Natural killer cell (primary cell): ENCODE data around the gene COG3. TPM values are rescaled to one million over a fixed set of nuclear protein-coding genes. Genes with fewer than 3 reads are reported as not detected.

ENCODE experiments used
- ATAC-seq, 3 donors: fragments of 150-1000 bp in 2 of 3; fragments of 200-7000 bp in 1 of 3; cut with Tn5 transposase; 1 replicate in 1 of 3; 2 replicates in 2 of 3; pipeline ENCODE4 v1.10.0; 2021; ENCODE audit warnings: mild to moderate bottlenecking in 2 of 3, moderate library complexity in 2 of 3
- DNase-seq, 2 donors: peaks; one replicate each; pipeline versions ENCODE4 v3.0.0 to v3.0.0-alpha.2; 2013 to 2021; ENCODE audit warnings: mixed read lengths in 1 of 2
- H3K27ac ChIP-seq: one replicate; pipeline ENCODE4 v1.5.1; 2013; ENCODE audit warnings: mild to moderate bottlenecking, low read length
- H3K27me3 ChIP-seq: one replicate; pipeline ENCODE4 v1.6.1; 2013; ENCODE audit warnings: low read length; ENCODE audit not compliant: control insufficient read depth, insufficient read depth
- H3K36me3 ChIP-seq: one replicate; pipeline ENCODE4 v1.6.1; 2013; ENCODE audit warnings: low read length; ENCODE audit not compliant: control insufficient read depth, insufficient read depth
- H3K4me1 ChIP-seq: one replicate; pipeline ENCODE4 v1.6.1; 2013; ENCODE audit warnings: low read length; ENCODE audit not compliant: control insufficient read depth, insufficient read depth
- H3K4me3 ChIP-seq: one replicate; pipeline ENCODE4 v1.5.1; 2013; ENCODE audit warnings: low read length
- H3K9me3 ChIP-seq: one replicate; pipeline ENCODE4 v1.6.1; 2013; ENCODE audit warnings: low read length; ENCODE audit not compliant: control insufficient read depth, insufficient read depth
- H3K27ac Mint-ChIP-seq, 2 donors: one replicate each; pipeline ENCODE4 v1.8.0; 2022; ENCODE audit warnings: mild to moderate bottlenecking in 2 of 2, mixed read lengths in 2 of 2, moderate library complexity in 1 of 2
- H3K27me3 Mint-ChIP-seq, 2 donors: one replicate each; pipeline ENCODE4 v1.8.0; 2022; ENCODE audit warnings: low read depth in 2 of 2, mixed read lengths in 2 of 2
- H3K36me3 Mint-ChIP-seq: one replicate; pipeline ENCODE4 v1.8.0; 2022; ENCODE audit warnings: mixed read lengths
- H3K4me1 Mint-ChIP-seq, 2 donors: one replicate each; pipeline ENCODE4 v1.8.0; 2022; ENCODE audit warnings: mixed read lengths in 2 of 2
- H3K4me3 Mint-ChIP-seq: one replicate; pipeline ENCODE4 v1.8.0; 2022; ENCODE audit warnings: mild to moderate bottlenecking, moderate library complexity, mixed read lengths
- H3K9me3 Mint-ChIP-seq, 2 donors: one replicate each; pipeline ENCODE4 v1.8.0; 2022; ENCODE audit warnings: mixed read lengths in 2 of 2
- CTCF ChIP-seq: fragments of 200-600 bp; IDR thresholded peaks from one replicate; pipeline ENCODE4 v1.8.0; 2022; ENCODE audit warnings: antibody characterized with exemption
- WGBS: methylation state at CpG from one replicate; pipeline ENCODE4 v1.1.7; 2013; ENCODE audit warnings: missing lambda C conversion rate; ENCODE audit not compliant: insufficient coverage; 5-methylcytosine and 5-hydroxymethylcytosine counted together
- intact Hi-C: fragments of 100-400 bp; cut with micrococcal nuclease; formaldehyde crosslinking; loops from one replicate; pipeline ENCODE4 v1.14.2; 2022
- total RNA-seq, 4 donors: library from RNA; stranded (reverse); fragments of 120-200 nt in 1 of 4; gene quantifications; one replicate each; pipeline versions ENCODE4 v1.2.3 to v1.2.4, GENCODE V29; 2013 to 2022

COG3 gene
- total RNA-seq, 3 donors from 2014 or later (not counting 1 experiment from before 2014, with no cell fraction given): 48.8 to 58.1 (median 55.6) TPM

DNA sequence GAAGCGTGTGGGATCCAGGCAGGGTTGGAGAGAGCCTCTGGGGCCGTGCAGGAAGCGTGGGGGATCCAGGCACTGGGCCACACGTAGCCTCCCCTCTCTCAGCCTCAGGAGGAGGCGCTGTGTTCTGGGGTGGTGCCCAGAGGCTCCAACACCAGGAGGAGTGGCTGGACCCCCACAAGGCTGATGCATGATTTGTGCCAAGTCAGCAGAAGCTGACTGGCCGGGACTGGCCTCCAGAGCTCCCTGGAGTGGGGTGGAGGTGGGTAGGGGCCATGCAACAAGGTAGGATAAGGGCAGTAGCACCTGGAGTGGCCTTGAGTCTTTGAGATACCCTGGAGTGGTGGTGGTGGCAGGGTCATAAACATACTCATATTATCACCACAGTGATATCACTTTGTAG lies 75.5 kb downstream of the COG3 start:
- intact Hi-C loops: no loop called here
- Histone ChIP-seq H3K4me3 (no peak overlapping the region), H3K27ac (no peak overlapping the region), H3K36me3 (peaks cover 13% of the 10 kb centered on the region), H3K27me3 (no peaks in the 10 kb centered on the region), H3K9me3 (no peaks in the 10 kb centered on the region), H3K4me1 (no peaks in the 10 kb centered on the region)
- DNase-seq: no peak
- no peak overlapping the region for H3K27ac Mint-ChIP-seq
- WGBS: 80% methylated on average over 6 of the region's 6 CpGs
- H3K4me3 Mint-ChIP-seq: no peak overlapping the region
- H3K36me3 Mint-ChIP-seq: no peaks in the 10 kb centered on the region
- TF ChIP-seq CTCF: no peak
- H3K4me1 Mint-ChIP-seq: no peaks in the 10 kb centered on the region
- no peak for ATAC-seq
- no peaks in the 10 kb centered on the region for H3K9me3 Mint-ChIP-seq
- H3K27me3 Mint-ChIP-seq: no peaks in the 10 kb centered on the region

DNA sequence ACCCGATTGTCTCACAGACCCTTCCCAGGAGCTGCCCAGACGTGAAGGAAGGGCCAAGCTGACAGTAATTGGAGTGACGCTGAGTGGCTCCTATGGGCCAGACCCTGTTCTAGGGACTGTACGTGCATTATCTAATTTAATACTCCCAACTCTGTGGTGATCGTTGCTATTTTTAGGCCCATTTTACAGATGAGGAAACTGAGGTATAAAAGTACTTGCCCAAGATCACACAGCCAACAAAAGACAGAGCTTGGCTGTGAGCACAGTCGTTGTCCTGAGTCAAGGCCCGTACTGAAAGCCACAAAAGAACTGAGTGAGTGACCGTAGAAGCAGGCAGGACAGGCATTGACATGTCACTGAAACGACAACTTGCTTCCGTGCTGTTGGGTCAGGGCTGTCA lies 76.1 kb downstream of the COG3 start:
- no peak for TF ChIP-seq CTCF
- Mint-ChIP-seq H3K36me3 (no peaks in the 10 kb centered on the region), H3K4me1 (no peaks in the 10 kb centered on the region), H3K27ac (no peak overlapping the region), H3K4me3 (no peak overlapping the region), H3K9me3 (no peaks in the 10 kb centered on the region), H3K27me3 (no peaks in the 10 kb centered on the region)
- no peaks in the 10 kb centered on the region for H3K27me3 ChIP-seq
- WGBS: 91% methylated on average over 9 of the region's 10 CpGs
- H3K4me1 ChIP-seq: no peaks in the 10 kb centered on the region
- ATAC-seq: no peak
- H3K36me3 ChIP-seq: peaks cover 7% of the 10 kb centered on the region
- no peak overlapping the region for H3K27ac ChIP-seq
- no peaks in the 10 kb centered on the region for H3K9me3 ChIP-seq
- H3K4me3 ChIP-seq: no peak overlapping the region
- intact Hi-C loops: no loop called here
- DNase-seq: no peak

- intact Hi-C loops: no loop called here
- no peak for TF ChIP-seq CTCF
- Histone ChIP-seq H3K27me3 (no peaks in the 10 kb centered on the region), H3K27ac (no peak overlapping the region), H3K9me3 (no peaks in the 10 kb centered on the region), H3K36me3 (no peaks in the 10 kb centered on the region), H3K4me1 (no peaks in the 10 kb centered on the region), H3K4me3 (no peak overlapping the region)
- Mint-ChIP-seq H3K9me3 (no peaks in the 10 kb centered on the region), H3K27ac (no peak overlapping the region), H3K4me1 (no peaks in the 10 kb centered on the region), H3K36me3 (no peaks in the 10 kb centered on the region), H3K27me3 (no peaks in the 10 kb centered on the region), H3K4me3 (no peak overlapping the region)
- ATAC-seq (no peak), DNase-seq (no peak)
- WGBS: 96% methylated on average over 11 of the region's 11 CpGs
These were observed 77.1 kb downstream of the COG3 start for GRCh38 chr13:45541806-45542205.

DNA sequence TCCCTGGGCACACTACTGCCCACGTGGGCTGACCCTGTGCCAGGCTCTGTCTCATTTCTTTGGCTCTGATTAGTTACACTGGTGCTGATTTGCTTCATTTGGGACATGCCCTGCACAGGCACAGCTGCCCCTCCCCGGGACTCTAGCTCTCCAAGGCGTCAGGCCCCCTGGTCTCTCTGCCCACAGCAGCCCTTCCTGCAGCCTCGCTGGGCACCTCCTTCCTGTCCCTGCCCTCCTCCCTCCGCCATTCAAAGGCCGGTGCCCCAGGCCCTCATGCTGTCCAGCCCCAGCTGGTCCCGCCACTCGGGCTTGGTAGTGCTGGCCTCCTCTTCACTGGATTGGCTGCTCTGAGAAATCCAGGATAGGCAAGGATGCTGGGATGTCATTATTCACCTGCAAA lies 77.7 kb downstream of the COG3 start:
- Histone ChIP-seq H3K27me3 (no peaks in the 10 kb centered on the region), H3K4me1 (no peaks in the 10 kb centered on the region), H3K27ac (no peak overlapping the region), H3K36me3 (no peaks in the 10 kb centered on the region), H3K9me3 (no peaks in the 10 kb centered on the region), H3K4me3 (no peak overlapping the region)
- H3K9me3 Mint-ChIP-seq: no peaks in the 10 kb centered on the region
- DNase-seq: no peak
- H3K4me3 Mint-ChIP-seq: no peak overlapping the region
- H3K4me1 Mint-ChIP-seq: no peaks in the 10 kb centered on the region
- no peak for TF ChIP-seq CTCF
- H3K36me3 Mint-ChIP-seq: no peaks in the 10 kb centered on the region
- no peaks in the 10 kb centered on the region for H3K27me3 Mint-ChIP-seq
- H3K27ac Mint-ChIP-seq: no peak overlapping the region
- intact Hi-C loops: no loop called here
- ATAC-seq: no peak
- WGBS: 78% methylated on average over 8 of the region's 8 CpGs
